T-cell (primary cell): ENCODE measurements around the gene UBA6. TPM values are rescaled to one million over a fixed set of nuclear protein-coding genes. Genes with fewer than 3 reads are reported as not detected.
A peak's percentile ranks its signal among the peaks of the same experiment; 100 is the strongest.

ENCODE experiments used
- ATAC-seq, 4 experiments: fragments of 200-7000 bp in 3 of 4; fragments of 150-1000 bp in 1 of 4; cut with Tn5 transposase; replicated peaks in 1 of 4; 1 replicate in 3 of 4; 2 replicates in 1 of 4; pipeline ENCODE4 v1.10.0; 2021; ENCODE audit warnings: moderate library complexity in 3 of 4, mild to moderate bottlenecking in 2 of 4, moderate number of reproducible peaks in 1 of 4
- CTCF ChIA-PET, 2 donors: fragments of 300-600 bp; sonication (Branson Sonifier 250); formaldehyde crosslinking; loops; one replicate each; lab custom pipeline; 2022; ENCODE audit warnings: antibody characterized with exemption in 2 of 2; lab: Charles Lee
- POLR2A ChIA-PET, 2 donors: fragments of 300-600 bp; sonication (Branson Sonifier 250); formaldehyde crosslinking; loops; one replicate each; lab custom pipeline; 2022; ENCODE audit warnings: antibody characterized with exemption in 2 of 2; lab: Charles Lee
- DNase-seq, 35 experiments: peaks; one replicate each; pipeline versions ENCODE4 v3.0.0 to v3.0.0-alpha.2; 2013 to 2023
- H3K27ac ChIP-seq: one replicate; pipeline ENCODE4 v1.5.1; 2013; ENCODE audit warnings: low read length
- H3K27me3 ChIP-seq, 2 experiments: replicated peaks in 1 of 2; 1 replicate in 1 of 2; 2 replicates in 1 of 2; pipeline versions ENCODE4 v1.6.1 to v1.7.0; 2013; ENCODE audit warnings: low read length in 1 of 2, mixed read lengths in 1 of 2; ENCODE audit not compliant: control insufficient read depth in 2 of 2, insufficient read depth in 2 of 2; ENCODE audit errors: extremely low read depth in 1 of 2
- H3K36me3 ChIP-seq, 2 donors: 1 replicate in 1 of 2; 2 replicates in 1 of 2; pipeline versions ENCODE4 v1.6.1 to v1.7.0; 2013; ENCODE audit warnings: low read length in 1 of 2; ENCODE audit not compliant: control insufficient read depth in 2 of 2, insufficient read depth in 1 of 2; ENCODE audit errors: extremely low read depth in 1 of 2
- H3K4me1 ChIP-seq, 2 experiments: 1 replicate in 1 of 2; 2 replicates in 1 of 2; pipeline versions ENCODE4 v1.6.1 to v1.7.0; 2013; ENCODE audit warnings: low read length in 2 of 2, mixed read lengths in 1 of 2; ENCODE audit not compliant: insufficient read depth in 2 of 2, control insufficient read depth in 1 of 2; ENCODE audit errors: extremely low read depth in 1 of 2
- H3K4me3 ChIP-seq, 2 donors: 1 replicate in 1 of 2; 2 replicates in 1 of 2; pipeline versions ENCODE4 v1.5.1 to v1.7.0; 2013; ENCODE audit warnings: mild to moderate bottlenecking in 2 of 2, low read length in 1 of 2, moderate library complexity in 1 of 2; ENCODE audit not compliant: control insufficient read depth in 1 of 2; ENCODE audit errors: extremely low read depth in 1 of 2
- H3K9me3 ChIP-seq: 2 replicates; pipeline ENCODE4 v1.7.0; 2013
- H3K27ac Mint-ChIP-seq, 2 donors: one replicate each; pipeline ENCODE4 v1.8.0; 2020 to 2021; ENCODE audit warnings: mild to moderate bottlenecking in 2 of 2, mixed read lengths in 2 of 2
- H3K27me3 Mint-ChIP-seq, 2 donors: one replicate each; pipeline ENCODE4 v1.8.0; 2021 to 2022; ENCODE audit warnings: mixed read lengths in 2 of 2
- H3K36me3 Mint-ChIP-seq: one replicate; pipeline ENCODE4 v1.8.0; 2021; ENCODE audit warnings: mixed read lengths
- H3K4me1 Mint-ChIP-seq, 3 donors: one replicate each; pipeline ENCODE4 v1.8.0; 2020 to 2022; ENCODE audit warnings: mixed read lengths in 3 of 3, mild to moderate bottlenecking in 1 of 3
- H3K4me3 Mint-ChIP-seq, 3 donors: one replicate each; pipeline ENCODE4 v1.8.0; 2020 to 2022; ENCODE audit warnings: mild to moderate bottlenecking in 3 of 3, mixed read lengths in 3 of 3, moderate library complexity in 3 of 3
- H3K9me3 Mint-ChIP-seq, 3 donors: one replicate each; pipeline ENCODE4 v1.8.0; 2020 to 2022; ENCODE audit warnings: mixed read lengths in 3 of 3
- WGBS: methylation state at CpG from one replicate; pipeline ENCODE4 v1.1.5; 2013; ENCODE audit warnings: missing lambda C conversion rate; ENCODE audit not compliant: insufficient coverage; 5-methylcytosine and 5-hydroxymethylcytosine counted together
- total RNA-seq, 35 experiments: library from RNA in 6 of 35; stranded (reverse) in 6 of 35; fragments of 120-200 nt in 1 of 35; gene quantifications; one replicate each; pipeline versions ENCODE4 v1.2.1 to v1.2.4 and lab custom pipeline; 2013 to 2026

The UBA6 gene
- total RNA-seq, 5 donors from 2014 or later (not counting 1 experiment from before 2014, with no cell fraction given) = 42.3 to 48.4 (median 43.0) TPM

DNA sequence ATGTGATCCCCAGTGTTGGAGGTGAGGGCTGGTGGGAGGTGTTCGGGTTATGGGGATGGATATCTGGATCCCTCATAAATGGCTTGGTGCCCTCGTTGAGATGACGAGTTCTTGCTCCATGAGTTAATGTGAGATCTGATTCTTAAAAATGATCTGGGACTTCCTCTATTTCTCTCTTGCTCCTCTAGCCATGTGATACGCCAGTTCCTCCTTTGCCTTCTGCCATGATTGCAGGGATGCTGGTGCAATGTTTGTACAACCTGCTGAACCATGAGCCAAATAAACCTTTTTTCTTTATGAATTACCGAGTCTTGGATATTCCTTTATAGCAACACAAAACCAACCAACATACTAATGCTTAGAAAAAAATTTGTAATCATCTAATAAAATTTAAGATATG lies 85.8 kb downstream of the UBA6 start:
- Mint-ChIP-seq H3K4me1 (no peaks in the 10 kb centered on the region), H3K27me3 (no peaks in the 10 kb centered on the region), H3K27ac (no peak overlapping the region), H3K4me3 (no peak overlapping the region), H3K36me3 (peaks cover 57% of the 10 kb centered on the region), H3K9me3 (peaks cover 4 to 24% (median 4%) of the 10 kb centered on the region in 3 donors)
- Histone ChIP-seq H3K4me3 (no peak overlapping the region), H3K27me3 (no peaks in the 10 kb centered on the region), H3K4me1 (no peaks in the 10 kb centered on the region), H3K9me3 (no peaks in the 10 kb centered on the region), H3K27ac (no peak overlapping the region), H3K36me3 (peaks cover 0 to 9% of the 10 kb centered on the region in 2 donors)
- CTCF ChIA-PET = no interaction called here
- DNase-seq (no peak), ATAC-seq (no peak)
- WGBS = no CpG with 5 or more reads among the region's 5 CpGs
- POLR2A ChIA-PET = no interaction called here

DNA sequence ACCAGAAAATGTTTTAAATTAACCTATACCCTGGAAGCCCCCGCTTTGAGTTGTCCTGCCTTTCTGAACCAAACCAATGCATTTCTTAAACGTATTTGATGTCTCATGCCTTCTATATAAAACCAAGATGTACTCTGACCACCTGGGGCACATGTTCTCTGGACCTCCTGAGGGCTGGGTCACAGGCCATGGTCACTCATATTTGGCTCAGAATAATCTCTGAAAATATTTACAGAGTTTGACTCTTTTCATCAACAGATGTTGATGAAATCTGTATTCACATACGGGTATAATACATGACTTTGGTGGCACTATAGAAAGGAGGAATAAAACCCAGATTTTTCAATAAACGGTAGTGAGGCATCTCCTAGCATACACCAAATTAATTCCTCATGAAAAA lies 86.8 kb downstream of the UBA6 start:
- Histone ChIP-seq H3K36me3 (peaks cover 0 to 8% of the 10 kb centered on the region in 2 donors), H3K27me3 (no peaks in the 10 kb centered on the region), H3K4me1 (no peaks in the 10 kb centered on the region), H3K27ac (no peak overlapping the region), H3K4me3 (no peak overlapping the region), H3K9me3 (no peaks in the 10 kb centered on the region)
- Mint-ChIP-seq H3K27me3 (no peaks in the 10 kb centered on the region), H3K4me3 (no peak overlapping the region), H3K27ac (no peak overlapping the region), H3K9me3 (peaks cover 4 to 33% (median 9%) of the 10 kb centered on the region in 3 donors), H3K36me3 (peaks cover 58% of the 10 kb centered on the region), H3K4me1 (no peaks in the 10 kb centered on the region)
- ChIA-PET POLR2A (no interaction called here), CTCF (no interaction called here)
- ATAC-seq = no peak
- DNase-seq = no peak
- WGBS = 100% methylated on average over 2 of the region's 4 CpGs

DNA sequence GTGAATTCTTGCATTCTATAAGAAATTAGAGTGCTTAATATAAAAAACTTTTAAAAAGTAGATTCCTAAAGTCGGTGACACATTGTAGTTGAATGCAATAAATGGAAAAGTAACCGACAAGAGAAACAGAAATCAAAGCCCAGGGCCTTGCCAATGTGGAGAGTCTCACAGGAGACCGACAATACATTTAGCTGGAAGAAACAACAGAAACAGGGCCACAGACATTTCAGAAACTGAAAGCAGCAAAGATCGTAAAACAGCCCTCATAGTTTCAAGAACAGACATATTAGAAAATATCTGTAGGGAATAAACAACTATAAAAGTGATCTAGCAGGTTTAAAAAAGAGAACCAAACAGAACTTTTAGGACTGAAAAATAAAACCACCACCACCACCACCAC lies 92.9 kb downstream of the UBA6 start:
- Histone ChIP-seq H3K27ac (no peak overlapping the region), H3K36me3 (no peaks in the 10 kb centered on the region), H3K27me3 (peaks cover 0 to 9% of the 10 kb centered on the region in 2 experiments), H3K9me3 (no peaks in the 10 kb centered on the region), H3K4me3 (no peak overlapping the region), H3K4me1 (no peaks in the 10 kb centered on the region)
- peak overlapping the region in 1 of 3 donors; percentile 17 for H3K4me3 Mint-ChIP-seq
- ATAC-seq (no peak), DNase-seq (no peak)
- peaks cover 32% of the 10 kb centered on the region for H3K36me3 Mint-ChIP-seq
- H3K27ac Mint-ChIP-seq = peak overlapping the region; percentile 9 to 28
- WGBS = 95% methylated on average over 2 of the region's 4 CpGs
- peaks cover 4 to 19% (median 13%) of the 10 kb centered on the region in 3 donors for H3K9me3 Mint-ChIP-seq
- no peaks in the 10 kb centered on the region for H3K27me3 Mint-ChIP-seq
- peaks cover 4 to 7% (median 7%) of the 10 kb centered on the region in 3 donors for H3K4me1 Mint-ChIP-seq
- ChIA-PET POLR2A (no interaction called here), CTCF (interaction anchor here in 1 of 2 donors (0.5 kb wide), 1 partner anchor 26 kb away, joined by 3 read pairs; no protein-coding TSS in a partner anchor)

DNA sequence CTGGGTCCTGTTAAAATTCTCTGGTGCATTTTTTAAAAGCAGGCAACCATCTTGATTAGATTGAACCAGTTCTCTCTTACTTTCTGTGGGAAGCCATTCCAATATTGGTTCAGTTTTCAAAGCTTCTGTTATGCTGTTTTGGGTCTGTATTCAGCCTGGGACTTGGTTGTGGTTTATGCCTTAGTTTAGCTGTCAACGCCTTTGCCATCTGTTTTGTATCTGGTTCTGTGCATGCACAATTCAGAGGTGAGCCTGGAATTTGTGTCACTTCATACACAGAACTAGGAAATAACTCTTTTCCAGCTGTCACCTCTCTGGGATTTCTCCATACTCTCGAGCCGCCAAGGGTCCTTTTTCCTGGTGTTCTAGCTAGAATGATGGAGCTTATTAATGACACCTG lies 96.2 kb downstream of the UBA6 start:
- Histone ChIP-seq H3K27ac (no peak overlapping the region), H3K27me3 (peaks cover 0 to 10% of the 10 kb centered on the region in 2 experiments), H3K36me3 (no peaks in the 10 kb centered on the region), H3K9me3 (no peaks in the 10 kb centered on the region), H3K4me3 (no peak overlapping the region), H3K4me1 (no peaks in the 10 kb centered on the region)
- ATAC-seq (no peak), DNase-seq (no peak)
- peaks cover 46% of the 10 kb centered on the region for H3K36me3 Mint-ChIP-seq
- ChIA-PET POLR2A (no interaction called here), CTCF (interaction anchor here in 1 of 2 donors (0.5 kb wide), 1 partner anchor 17 kb away, joined by 7 read pairs; no protein-coding TSS in a partner anchor)
- peaks cover 4 to 7% (median 7%) of the 10 kb centered on the region in 3 donors for H3K4me1 Mint-ChIP-seq
- peaks cover 10 to 23% (median 15%) of the 10 kb centered on the region in 3 donors for H3K9me3 Mint-ChIP-seq
- H3K4me3 Mint-ChIP-seq = no peak overlapping the region
- H3K27ac Mint-ChIP-seq = no peak overlapping the region
- WGBS = 100% methylated on average over 1 of the region's 3 CpGs
- H3K27me3 Mint-ChIP-seq = no peaks in the 10 kb centered on the region

DNA sequence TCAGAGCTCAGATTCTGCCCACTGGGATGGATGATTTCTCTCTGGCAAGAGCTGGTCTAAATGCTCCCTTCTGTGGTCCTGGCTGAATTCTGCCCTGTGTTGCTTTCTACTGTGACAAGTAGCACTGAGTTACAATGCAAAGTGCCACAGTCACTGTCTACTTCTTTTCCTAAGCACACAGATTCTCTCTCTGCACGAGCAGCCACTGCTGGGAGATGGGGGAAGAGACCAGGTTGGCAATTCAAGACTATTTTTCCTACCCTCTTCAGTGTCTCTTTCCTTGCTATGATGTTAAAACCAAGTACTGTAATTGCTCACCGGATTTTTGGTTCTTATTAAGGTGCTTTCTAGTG lies 97.0 kb downstream of the UBA6 start:
- peaks cover 4 to 7% (median 7%) of the 10 kb centered on the region in 3 donors for H3K4me1 Mint-ChIP-seq
- H3K27ac Mint-ChIP-seq = no peak overlapping the region
- no peak overlapping the region for H3K4me3 Mint-ChIP-seq
- peaks cover 10 to 16% (median 14%) of the 10 kb centered on the region in 3 donors for H3K9me3 Mint-ChIP-seq
- DNase-seq (no peak), ATAC-seq (no peak)
- WGBS = no CpG with 5 or more reads among the region's 2 CpGs
- POLR2A ChIA-PET = no interaction called here
- H3K9me3 ChIP-seq = no peaks in the 10 kb centered on the region
- no peak overlapping the region for H3K27ac ChIP-seq
- CTCF ChIA-PET = no interaction called here
- H3K36me3 ChIP-seq = no peaks in the 10 kb centered on the region
- no peaks in the 10 kb centered on the region for H3K27me3 Mint-ChIP-seq
- peaks cover 39% of the 10 kb centered on the region for H3K36me3 Mint-ChIP-seq
- no peaks in the 10 kb centered on the region for H3K4me1 ChIP-seq
- H3K4me3 ChIP-seq = no peak overlapping the region
- H3K27me3 ChIP-seq = peaks cover 0 to 10% of the 10 kb centered on the region in 2 experiments

DNA sequence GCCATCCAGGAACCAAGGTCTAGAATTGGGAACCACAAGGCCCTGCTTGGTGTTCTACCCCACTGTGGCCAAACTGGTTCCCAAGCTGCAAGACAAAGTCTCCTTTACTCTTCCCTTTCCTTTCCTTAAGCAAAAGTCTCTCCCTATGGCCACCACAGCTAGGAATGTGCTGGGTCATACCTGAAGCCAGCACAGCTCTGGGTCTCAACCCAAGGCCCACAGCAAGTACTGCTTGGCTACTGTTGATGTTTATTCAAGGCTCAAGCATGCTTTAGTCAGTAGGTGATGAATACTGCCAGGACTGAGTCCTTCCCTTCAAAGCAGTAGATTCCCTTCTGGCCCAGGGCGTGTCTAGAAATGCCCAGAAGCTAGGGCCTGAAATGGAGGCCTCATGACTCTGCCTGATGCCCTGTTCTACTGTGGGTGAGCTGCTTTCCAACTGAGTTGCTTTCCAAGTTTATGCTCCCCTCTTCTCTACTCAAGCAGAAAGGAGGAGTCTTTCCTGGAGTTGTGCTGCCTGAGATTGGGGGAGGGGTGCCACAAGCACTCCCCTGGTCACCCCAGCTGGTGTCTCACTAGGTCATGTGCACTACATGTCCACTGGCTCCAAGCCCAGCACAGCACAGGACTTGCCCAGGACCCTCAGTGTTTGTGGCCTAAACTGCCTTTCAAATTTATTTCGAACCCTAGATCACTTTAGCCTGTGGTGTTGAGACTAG lies 97.5 kb downstream of the UBA6 start:
- Histone ChIP-seq H3K36me3 (no peaks in the 10 kb centered on the region), H3K4me3 (no peak overlapping the region), H3K27me3 (peaks cover 0 to 10% of the 10 kb centered on the region in 2 experiments), H3K9me3 (no peaks in the 10 kb centered on the region), H3K4me1 (no peaks in the 10 kb centered on the region), H3K27ac (no peak overlapping the region)
- H3K27ac Mint-ChIP-seq = no peak overlapping the region
- H3K27me3 Mint-ChIP-seq = no peaks in the 10 kb centered on the region
- POLR2A ChIA-PET = no interaction called here
- H3K9me3 Mint-ChIP-seq = peaks cover 10 to 15% (median 13%) of the 10 kb centered on the region in 3 donors
- H3K36me3 Mint-ChIP-seq = peaks cover 42% of the 10 kb centered on the region
- WGBS = 100% methylated on average over 1 of the region's 2 CpGs
- H3K4me1 Mint-ChIP-seq = peaks cover 3 to 7% (median 5%) of the 10 kb centered on the region in 3 donors
- no peak overlapping the region for H3K4me3 Mint-ChIP-seq
- CTCF ChIA-PET = no interaction called here
- no peak for DNase-seq
- no peak for ATAC-seq
